Fibroblast of upper back skin (primary cell): ENCODE results near the gene TXNRD2.
"Not testable (repeated sequence)": the region's sequence is repeated elsewhere in the genome, so short reads cannot be mapped to it uniquely, and the experiment has no call there.

Experiments used
- DNase-seq: peaks from one replicate; pipeline ENCODE4 v3.0.0-alpha.2; 2013

TXNRD2 gene

DNA sequence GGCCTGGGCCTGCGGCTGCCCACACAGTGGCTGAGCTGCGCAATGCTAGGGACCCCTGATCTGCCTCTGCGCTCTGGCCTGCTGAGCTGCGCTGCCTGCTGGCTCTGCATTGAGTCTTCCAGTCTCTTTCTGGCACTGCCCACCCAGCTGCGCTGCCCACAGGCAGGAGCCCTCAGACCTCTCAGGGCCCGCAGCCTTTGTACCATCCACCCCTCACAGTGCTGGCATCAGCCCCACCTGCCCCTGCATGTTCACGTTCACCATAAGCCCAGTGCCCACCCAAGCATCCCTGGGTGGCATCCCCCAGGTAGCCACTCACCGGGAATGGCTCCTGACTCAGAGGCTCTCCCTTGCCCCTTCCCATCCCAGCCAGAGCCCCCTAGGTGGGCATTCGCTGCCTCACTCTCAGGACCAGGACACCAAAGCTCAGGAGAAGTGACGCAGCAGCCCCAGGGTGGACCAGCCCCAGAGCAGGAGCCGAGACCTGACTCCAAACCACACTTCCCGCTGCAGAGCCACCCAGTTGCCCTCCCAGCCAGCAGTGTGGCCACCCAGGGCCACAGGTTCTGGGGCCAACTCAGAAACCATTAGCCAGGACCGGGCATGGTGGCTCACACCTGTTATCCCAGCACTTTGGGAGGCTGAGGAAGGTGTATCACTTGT lies 21.8 kb downstream of the TXNRD2 start:
- no peak for DNase-seq

DNA sequence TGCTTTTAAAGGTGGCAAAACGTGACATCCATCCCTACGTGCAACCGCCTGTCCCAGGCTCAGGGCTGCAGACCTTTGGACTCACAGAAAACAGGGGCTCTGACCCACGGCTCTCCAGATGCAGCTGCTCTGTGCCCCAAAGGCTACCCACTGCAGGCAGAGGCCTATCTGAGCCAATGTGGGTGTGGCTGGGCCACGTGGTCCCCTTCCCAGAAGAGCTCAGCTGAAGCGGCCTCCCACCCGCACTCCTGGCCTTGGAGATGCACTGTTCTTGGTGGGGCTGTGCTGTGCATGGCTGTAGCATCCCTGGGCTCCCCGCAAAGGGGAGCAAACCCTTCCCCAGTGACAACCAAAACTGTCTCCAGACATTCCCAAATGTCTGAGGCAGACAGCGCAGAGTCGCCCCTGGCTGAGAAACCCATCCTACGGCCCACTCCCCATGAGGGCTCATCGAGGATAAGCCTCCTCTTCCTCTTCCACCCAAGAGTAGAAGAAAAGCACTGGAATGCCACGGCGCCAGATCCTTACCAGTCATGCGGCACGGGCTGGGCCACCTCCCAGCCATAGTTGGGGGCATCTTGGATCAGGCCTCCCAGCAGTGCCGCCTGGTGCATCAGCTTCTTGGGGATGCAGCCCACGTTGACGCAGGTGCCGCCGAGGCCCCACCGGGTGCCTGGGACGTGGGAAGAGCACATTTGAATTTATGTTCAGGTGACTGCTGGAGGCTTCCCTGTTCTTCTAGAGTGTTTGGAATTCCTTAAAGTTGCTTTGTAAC lies 23.1 kb downstream of the TXNRD2 start:
- no peak for DNase-seq

DNA sequence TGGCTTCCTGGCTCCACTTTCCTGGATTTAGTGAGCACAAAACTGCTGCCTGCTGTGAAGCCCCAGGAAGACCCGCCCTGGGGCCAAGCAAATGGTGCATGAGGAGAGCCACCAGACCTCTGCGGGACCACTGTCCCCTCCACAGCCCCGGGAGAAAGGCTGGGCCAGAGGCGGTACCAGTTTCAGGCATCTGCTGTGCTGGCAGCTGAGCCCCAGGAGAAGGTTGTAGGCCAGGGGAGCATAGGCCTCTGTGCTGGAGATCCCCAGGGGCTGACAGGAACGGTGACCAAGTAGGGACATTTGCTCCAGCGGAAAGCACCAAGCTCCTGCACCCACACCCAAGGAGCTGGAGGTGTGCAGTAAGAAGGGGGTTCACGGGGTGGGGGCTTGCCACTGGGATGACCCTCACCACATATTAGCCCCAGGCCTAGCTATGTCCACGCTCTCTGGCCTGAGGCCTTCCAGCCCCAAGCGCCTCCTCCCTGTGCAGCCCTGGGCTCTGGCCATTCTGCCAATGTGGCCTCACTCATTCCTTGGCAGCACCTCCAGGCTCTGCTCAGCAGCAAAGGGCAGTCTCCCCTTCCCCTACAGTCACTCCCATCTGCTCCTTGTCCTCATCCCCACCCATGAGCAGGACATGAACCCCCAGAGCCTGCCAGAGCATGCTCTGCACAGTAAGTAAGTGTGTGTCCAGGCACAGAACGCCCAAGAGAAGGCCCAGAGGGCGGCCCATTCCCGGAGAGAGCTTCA lies 24.1 kb downstream of the TXNRD2 start:
- no peak for DNase-seq

DNA sequence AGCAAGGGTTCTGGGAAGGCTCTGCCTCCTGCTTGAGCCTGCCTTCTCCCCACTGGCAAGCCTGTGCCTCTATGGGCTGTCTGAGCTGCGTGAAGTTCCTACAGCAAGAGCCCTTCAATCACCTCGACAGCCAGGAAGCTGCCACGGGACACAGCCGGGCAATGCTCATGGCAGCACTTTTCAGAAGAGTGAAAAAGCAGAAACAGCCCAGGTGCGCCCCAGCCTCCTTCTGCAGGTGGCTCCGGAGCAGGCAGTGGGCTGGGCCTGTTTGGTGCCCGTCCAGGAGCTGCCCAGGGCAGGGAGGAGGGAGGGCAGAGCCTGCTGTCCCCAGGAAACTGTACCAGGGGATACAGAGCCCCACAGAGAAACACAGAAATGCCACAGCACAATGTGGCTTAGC lies 24.7 kb downstream of the TXNRD2 start:
- no peak for DNase-seq

DNA sequence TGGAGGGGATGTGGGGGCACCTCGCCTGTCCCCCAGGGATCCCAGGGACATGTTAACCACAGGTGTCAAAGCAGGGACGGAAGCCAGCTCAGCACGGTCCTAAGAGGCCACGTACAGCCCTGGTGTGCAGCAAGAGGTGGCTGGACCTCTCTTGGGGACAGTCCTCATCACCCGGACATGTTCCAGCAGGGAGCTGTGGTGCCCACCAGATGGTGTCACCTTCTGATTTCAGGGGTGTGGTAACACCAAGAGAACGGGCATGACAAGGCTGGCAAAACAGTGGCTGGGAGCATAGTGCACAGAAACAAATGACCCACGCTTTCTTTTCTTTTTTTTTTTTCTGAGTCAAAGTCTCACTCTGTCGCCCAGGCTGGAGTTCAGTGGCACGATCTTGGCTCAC lies 25.6 kb downstream of the TXNRD2 start:
- no peak for DNase-seq

DNA sequence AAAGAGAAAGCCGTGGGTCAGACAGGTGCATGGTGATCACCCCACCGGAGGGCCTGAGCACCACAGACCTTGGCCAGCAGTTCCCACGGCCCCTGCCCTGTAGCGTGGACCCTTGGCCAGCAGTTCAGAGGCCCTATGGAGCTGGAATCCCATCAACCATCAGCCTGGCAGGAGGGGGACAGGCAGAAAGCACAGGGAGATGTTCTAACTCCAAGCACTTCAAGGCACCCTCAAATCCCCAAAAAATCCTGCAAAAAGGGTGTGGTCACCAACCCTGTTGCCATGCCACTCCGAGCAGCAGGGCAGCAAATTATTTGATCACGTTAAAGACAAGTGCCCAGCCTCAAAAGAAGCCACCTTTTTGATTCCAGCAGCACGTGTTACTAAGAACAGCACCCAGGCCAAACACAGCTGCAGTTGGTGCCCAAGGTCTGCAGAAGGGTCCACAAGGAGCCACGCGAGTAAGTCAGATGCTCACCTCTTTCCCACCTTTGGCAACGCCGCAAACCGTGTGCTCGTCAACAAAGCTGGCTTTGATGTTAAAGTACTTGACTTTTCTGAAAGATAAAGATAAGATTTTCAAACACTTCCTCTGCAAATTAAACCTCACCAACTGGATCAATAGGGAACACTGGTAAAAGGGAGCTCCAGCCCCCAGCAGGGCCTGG lies 26.2 kb downstream of the TXNRD2 start:
- no peak for DNase-seq

DNA sequence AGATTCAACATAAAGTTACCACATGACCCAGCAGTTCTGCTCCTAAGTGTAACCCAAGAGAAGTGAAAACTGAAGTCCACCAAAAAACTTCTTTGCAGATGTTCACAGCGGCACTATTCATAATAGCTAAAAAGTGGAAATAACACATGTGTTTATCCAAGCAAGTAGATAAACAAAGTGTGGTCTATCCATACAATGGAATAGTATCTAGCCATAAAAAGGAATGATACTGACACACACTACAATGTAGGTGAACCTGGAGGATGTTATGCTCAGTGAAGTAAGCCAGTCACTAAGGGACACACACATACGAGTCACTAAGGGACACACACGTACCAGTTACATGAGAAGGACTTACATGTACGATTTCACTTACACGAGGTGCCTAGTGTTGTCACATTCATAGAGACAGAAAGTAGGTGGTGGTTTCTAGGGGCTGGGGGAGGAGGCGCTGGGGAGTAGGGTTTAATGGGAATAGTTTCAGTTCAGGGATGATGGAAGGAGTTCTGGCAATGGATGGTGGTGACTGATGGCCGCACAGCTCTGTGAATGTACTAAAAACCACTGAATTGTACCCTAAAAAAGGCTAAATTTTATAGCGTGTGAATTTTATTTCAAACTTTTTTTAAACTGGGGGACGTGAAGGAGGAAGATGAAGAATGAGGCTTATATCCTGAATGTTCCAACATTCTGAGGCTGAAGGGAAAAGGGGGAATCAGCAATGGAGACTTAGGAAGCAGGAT lies 27.2 kb downstream of the TXNRD2 start:
- DNase-seq, result no peak

DNA sequence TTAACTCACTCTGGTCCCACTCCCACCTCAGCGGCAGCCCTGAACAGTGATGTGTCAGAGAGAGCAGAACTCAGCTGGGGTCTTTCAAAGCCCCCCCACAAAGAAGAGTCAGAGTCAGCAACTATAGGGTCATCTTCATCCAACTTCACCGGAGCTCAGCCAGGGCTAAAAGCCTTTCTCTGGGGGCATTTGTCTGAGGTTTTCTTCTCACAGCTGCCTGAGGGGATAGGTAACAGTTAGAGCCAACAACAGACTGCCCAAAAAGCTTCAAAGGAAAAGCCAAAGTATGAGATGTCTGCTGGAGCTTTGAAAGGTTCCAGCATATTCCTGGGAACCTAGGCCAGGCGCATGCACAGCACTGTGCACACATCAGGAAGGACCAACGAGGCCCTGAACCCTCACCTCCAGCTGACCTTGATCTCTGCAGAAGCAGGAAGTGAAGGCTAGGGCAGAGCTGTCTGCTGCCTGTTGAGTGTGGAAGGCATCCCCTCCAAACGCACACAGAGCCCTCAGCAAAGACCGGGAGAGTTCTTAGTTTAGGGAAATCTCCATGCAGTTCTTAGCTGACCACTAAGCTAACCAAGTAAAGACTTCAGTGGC lies 28.2 kb downstream of the TXNRD2 start:
- DNase-seq, result no peak

DNA sequence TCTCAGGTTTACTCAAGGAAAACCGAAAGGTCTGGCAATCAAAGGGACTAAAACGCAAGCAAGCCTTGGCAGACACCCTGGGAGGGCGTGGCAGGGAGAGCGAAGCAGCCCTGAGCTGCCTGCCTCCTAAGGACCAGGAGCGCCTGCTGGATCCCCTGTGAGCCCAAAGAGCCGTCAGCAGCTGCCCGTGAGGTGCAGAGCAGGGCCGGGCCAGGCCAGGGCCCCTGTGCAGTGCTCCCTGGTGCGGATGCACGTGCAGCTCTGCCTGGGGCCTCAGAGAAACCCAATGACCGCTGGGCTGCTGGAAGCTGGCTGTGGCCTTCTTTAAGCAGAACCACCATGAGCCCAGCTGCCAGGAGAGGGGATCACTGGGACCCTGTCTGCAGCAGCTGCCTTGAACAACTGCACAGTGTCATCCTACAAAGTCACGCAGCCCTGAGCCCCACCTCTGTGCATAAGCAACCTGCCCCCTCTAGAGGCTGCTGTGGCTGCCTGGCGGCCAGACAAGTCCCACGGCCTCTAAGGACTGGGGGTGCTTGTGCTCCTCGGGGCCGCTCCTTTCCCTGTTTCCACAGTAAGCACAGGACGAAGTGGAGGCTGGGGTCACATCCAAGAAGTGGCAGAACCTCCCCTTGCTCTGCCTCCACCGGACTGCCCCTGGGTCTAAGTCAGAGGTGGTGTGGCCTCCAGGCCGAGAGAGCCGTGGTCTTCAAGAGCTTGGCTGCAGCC lies 29.2 kb downstream of the TXNRD2 start:
- DNase-seq, result no peak

DNA sequence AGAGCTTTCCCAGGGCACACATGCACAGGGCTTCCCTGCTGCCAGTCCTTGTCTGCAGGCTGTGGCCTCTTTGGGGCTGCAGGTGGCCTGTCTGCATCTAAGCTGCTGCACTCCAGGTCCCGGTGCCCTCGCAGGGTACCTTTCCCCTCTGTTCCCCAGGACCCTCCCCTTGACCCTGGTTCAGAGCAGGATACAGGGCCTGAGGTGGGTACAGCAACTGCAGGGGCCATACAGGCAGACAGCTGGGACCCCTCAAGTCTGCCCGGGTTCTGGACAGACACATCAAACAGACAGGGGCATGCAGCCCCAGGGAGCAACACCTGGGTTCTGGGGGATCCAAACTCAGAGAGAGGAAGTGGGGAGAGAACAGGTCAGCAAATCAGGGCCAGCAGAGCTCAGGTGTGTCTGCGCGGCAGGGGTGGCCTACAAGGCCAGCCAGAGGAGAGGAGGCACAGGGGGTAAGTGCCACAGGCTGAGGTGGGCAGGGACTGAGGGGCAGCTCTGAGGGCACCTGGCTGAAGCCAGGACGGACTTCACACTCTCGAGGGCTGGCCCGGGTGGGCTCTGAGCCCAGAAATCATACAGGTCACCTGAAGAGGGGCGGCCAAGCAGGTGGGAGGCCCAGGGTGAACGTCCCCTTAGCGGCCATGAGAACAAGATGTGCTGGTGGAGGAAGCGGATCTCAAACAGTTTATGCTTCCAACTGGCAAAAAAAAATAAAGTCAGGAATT lies 29.9 kb downstream of the TXNRD2 start:
- DNase-seq, result no peak

DNA sequence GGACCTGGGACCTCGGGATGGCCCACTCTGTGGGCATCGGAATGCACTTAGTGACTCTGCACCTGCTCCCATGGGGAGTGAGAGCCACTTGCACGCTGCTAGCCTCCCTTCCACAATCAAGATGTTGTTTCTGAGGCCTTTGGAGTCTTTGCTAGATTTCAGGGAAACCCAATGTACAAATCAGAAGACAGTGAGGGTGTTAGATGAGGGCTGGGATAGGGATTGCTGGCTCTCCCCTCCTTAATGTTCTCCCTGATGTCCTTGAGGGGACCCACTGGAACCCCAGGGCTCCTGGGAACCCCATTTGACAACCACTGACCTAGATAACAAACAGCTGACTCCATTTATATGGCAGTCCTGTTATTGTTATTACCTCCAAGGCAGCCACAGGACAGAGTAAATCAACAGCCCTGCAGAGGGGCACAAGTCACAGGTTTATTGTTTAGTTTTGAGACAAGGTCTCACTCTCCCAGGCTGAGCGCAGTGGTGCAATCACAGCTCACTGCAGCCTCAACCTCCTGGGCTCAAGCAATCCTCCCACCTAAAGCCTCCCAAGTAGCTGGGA lies 31.4 kb downstream of the TXNRD2 start:
- DNase-seq, result no peak

DNA sequence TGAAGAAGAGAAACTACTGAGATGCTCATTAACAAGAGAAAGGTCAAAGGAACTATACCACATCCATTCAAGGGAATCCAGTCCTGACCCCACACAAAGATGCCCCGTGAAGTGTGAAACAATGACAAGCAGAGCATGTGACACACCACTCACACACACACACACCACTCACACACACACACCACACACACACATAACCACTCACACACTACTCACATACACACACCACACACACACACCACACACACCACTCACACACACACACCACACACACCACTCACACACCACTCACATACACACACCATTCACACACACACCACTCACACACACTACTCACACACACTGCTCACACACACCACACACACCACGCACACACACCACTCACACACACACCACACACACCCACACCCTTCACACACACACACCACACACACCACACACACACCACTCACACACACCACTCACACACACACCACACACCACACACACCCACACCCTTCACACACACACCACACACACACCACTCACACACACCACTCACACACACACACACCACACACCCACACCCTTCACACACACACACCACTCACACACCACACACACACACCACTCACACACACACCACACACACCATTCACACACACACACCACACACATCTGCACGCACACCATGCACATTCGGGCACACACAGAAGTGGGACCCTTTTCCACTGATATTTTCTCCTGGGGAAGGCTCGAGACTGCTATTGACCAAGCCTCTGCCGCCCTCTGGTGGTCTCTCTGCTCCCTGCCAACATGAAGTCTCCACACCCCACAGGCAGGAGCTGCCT lies 32.1 kb downstream of the TXNRD2 start:
- DNase-seq, result peak; percentile 75

DNA sequence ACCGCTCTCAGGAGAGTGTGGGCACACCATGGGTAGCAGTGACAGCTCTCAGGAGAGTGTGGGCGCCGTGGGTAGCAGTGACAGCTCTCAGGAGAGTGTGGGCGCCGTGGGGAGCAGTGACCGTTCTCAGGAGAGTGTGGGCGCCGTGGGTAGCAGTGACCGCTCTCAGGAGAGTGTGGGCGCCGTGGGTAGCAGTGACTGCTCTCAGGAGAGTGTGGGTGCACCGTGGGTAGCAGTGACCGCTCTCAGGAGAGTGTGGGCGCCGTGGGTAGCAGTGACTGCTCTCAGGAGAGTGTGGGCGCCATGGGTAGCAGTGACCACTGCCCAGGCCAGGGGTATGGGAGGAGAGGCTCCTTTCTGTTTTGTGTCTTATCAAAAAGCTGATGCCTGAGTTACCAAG lies 33.7 kb downstream of the TXNRD2 start:
- DNase-seq, result not testable (repeated sequence)

DNA sequence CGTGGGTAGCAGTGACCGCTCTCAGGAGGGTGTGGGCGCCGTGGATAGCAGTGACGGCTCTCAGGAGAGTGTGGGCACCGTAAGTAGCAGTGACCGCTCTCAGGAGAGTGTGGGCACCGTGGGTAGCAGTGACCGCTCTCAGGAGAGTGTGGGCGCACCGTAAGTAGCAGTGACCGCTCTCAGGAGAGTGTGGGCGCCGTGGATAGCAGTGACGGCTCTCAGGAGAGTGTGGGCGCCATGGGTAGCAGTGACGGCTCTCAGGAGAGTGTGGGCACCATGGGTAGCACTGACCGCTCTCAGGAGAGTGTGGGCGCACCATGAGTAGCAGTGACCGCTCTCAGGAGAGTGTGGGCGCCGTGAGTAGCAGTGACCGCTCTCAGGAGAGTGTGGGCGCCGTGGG lies 34.8 kb downstream of the TXNRD2 start:
- DNase-seq, result not testable (repeated sequence)

DNA sequence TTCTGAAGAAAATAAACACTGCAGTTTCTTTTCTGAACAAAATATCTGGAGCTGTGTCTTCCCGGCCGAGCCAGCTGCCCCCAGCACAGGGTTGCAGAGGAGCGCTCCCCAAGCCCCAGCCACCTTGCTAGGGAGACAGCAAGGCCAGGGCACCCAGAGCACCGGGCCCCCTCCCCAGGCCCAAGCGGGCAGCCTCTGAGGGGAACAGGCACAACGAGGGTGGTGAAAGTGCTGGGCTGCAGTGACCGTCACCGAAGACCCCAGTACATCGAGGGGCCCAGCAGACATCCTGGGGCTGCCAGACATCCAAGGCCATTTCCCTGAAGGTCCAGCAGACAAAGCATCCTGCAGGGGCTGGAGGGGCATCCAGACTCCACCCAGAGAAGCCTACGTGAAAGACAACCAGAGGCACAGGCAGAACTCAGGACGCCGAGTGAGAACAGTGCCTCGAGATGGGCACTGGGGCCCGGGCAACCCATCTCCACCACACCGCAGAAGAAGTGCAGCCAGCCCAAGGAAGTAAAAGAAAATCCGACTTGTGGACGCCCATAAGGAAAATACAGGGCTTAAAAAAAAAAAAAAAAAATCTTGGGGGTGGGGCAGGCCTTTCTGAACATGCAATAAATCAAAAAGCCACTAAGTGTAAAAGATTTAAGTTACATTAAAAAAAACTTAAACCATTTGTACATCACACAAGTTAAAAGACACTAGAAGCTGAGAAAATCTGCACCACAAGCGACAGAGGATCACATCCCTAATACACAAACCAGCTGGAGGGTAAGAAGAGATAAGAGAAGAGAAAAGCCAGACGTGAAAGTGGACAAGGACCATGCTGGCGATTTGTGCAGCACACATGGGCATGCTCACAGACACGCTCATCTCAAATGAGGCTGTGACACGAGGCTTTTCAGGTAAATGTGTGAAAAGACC lies 36.0 kb downstream of the TXNRD2 start:
- DNase-seq, result no peak

DNA sequence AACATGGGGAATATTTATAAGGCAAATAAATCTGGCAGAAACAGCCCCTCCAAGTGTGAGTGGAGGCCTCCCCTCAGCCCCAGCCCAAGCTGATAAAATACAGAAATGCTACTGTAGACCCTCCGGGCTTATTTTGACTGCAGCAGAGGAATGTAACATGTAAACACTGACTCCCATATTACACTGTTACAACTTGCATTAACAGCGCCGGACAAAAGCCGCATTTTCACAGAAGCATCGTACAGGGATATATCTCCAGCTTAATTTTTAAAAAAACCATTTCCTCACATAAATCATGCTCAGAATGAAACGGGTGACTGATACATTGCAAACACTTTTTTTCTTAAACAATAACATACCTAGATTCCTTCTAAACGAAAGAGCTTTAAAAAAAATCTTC lies 36.7 kb downstream of the TXNRD2 start:
- no peak for DNase-seq

DNA sequence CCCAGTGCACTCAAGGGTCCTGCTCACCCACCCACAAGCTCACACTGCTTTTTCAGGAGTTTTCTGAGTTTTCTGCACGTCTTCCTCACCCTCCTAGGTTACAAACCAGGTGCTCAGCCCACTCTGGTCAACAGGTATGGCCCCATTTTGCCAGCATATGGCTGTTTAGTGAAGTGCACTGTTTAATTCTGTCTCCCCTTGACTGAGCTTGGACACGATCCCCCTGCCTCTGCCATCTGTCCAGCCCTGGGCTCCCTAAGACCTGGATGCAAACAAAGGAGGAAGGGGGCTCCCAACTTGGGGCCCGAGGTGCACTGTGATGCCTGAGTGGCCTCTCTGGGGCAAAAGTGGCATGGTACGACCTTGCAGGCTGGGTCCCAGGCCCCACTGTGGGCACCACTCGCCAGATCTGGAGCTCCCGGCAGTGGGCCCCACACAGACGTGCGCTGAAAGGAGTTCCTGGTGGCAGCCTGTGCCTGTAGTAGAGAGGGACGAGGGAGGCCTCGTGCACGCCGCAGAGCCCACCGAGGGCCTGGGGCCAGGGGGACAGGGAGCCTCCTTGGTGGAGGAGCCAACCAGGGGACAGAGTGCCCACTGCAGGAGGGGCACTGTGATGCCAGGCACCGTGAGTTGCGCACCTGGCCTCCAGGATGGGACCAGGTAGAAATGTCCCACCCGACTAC lies 37.3 kb downstream of the TXNRD2 start:
- no peak for DNase-seq

DNA sequence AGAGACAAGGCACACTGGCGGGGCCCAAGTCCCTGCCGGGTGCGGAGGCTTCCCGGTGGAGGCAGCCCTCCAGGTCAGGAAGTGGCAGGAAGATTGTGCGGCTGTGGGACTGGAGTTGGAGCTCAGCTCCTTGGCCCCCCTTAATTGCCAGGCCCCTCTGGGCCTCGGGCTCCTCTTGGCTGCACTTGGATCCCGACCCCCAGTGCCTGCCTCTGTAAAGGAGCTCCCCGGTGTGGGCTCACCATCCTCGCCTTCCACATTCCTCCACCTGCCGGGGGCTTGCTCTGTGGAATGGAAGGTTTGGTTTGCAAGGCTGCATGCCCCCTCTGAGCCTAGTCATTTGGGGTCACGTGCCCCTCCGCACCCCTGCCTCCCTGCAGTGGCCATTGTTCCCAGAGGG lies 38.1 kb downstream of the TXNRD2 start:
- no peak for DNase-seq
